ENCODE data around the gene SHROOM3.

SHROOM3 gene

DNA sequence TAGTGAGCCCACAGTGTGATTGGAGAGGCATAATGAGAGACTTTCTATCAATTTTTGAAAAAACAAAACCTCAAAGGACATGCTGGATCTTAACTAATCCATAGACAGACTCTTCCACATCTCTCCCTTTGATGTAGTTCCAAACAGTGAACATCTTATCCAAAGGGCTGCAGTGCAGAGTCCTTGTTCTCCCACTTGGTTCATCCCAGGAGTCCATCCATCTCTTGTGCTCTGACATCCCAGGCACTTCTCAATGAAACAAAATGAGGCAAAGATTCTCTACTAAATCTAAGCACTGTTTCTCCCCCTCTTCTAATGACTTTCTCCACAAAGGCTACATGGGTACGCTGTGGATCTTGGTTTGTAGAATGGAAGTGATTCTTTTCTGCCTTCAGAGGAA is 8.3 kb downstream of the SHROOM3 start (continued):
- TF ChIP-seq, protein P1, sequence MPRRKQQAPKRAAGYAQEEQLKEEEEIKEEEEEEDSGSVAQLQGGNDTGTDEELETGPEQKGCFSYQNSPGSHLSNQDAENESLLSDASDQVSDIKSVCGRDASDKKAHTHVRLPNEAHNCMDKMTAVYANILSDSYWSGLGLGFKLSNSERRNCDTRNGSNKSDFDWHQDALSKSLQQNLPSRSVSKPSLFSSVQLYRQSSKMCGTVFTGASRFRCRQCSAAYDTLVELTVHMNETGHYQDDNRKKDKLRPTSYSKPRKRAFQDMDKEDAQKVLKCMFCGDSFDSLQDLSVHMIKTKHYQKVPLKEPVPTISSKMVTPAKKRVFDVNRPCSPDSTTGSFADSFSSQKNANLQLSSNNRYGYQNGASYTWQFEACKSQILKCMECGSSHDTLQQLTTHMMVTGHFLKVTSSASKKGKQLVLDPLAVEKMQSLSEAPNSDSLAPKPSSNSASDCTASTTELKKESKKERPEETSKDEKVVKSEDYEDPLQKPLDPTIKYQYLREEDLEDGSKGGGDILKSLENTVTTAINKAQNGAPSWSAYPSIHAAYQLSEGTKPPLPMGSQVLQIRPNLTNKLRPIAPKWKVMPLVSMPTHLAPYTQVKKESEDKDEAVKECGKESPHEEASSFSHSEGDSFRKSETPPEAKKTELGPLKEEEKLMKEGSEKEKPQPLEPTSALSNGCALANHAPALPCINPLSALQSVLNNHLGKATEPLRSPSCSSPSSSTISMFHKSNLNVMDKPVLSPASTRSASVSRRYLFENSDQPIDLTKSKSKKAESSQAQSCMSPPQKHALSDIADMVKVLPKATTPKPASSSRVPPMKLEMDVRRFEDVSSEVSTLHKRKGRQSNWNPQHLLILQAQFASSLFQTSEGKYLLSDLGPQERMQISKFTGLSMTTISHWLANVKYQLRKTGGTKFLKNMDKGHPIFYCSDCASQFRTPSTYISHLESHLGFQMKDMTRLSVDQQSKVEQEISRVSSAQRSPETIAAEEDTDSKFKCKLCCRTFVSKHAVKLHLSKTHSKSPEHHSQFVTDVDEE (CRISPR knock-in tag; IDR thresholded peaks at IDR 0.05), result no peak
- TF ChIP-seq ARNTL (CRISPR knock-in tag; IDR thresholded peaks at IDR 0.05; ENCODE audit: borderline replicate concordance, low read depth), result no peak

DNA sequence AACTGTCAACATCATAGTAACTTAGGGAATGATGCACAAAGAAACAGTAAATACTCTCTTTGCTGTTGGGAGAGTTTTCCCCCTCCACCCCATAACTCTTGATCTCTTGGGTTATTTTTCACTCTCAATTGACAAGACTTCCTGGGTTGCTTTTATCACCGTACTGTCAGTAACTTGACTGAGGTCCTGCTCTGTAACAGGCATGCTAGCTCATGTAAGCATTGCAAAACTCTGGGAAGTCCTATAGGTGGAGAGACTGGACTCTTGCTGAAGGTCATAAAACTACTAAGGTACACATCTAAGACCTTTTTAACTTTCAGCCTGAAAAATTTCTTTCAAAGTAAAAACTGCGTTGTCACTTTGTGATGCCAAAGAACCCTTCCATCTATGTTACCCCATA is 10.9 kb downstream of the SHROOM3 start:
- TF ChIP-seq, protein P2, sequence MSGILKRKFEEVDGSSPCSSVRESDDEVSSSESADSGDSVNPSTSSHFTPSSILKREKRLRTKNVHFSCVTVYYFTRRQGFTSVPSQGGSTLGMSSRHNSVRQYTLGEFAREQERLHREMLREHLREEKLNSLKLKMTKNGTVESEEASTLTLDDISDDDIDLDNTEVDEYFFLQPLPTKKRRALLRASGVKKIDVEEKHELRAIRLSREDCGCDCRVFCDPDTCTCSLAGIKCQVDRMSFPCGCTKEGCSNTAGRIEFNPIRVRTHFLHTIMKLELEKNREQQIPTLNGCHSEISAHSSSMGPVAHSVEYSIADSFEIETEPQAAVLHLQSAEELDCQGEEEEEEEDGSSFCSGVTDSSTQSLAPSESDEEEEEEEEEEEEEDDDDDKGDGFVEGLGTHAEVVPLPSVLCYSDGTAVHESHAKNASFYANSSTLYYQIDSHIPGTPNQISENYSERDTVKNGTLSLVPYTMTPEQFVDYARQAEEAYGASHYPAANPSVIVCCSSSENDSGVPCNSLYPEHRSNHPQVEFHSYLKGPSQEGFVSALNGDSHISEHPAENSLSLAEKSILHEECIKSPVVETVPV (CRISPR knock-in tag; IDR thresholded peaks at IDR 0.05), result no peak
- TF ChIP-seq TOX (CRISPR knock-in tag; IDR thresholded peaks at IDR 0.05; ENCODE audit: borderline replicate concordance) (no peak), PPARA (CRISPR knock-in tag; IDR thresholded peaks at IDR 0.05; ENCODE audit: borderline replicate concordance) (no peak), ZFP30 (CRISPR knock-in tag; IDR thresholded peaks at IDR 0.05) (no peak), ARNTL (CRISPR knock-in tag; IDR thresholded peaks at IDR 0.05; ENCODE audit: borderline replicate concordance, low read depth) (no peak), CSDC2 (CRISPR knock-in tag; IDR thresholded peaks at IDR 0.05) (no peak), SNAI2 (CRISPR knock-in tag; IDR thresholded peaks at IDR 0.05) (no peak), TCF4 (CRISPR knock-in tag; IDR thresholded peaks at IDR 0.05; ENCODE audit: borderline replicate concordance) (no peak), BACH2 (CRISPR knock-in tag; IDR thresholded peaks at IDR 0.05; ENCODE audit: borderline replicate concordance) (no peak), ESRRG (CRISPR knock-in tag; IDR thresholded peaks at IDR 0.05) (no peak), ZC3H10 (CRISPR knock-in tag; IDR thresholded peaks at IDR 0.05) (no peak), OSR1 (CRISPR knock-in tag; IDR thresholded peaks at IDR 0.05) (no peak), ZFP3 (CRISPR knock-in tag; IDR thresholded peaks at IDR 0.05) (no peak), ZNF565 (CRISPR knock-in tag; conservative IDR thresholded peaks at IDR 0.05; ENCODE audit: low read depth) (no peak)
- TF ChIP-seq, protein P1 (CRISPR knock-in tag; IDR thresholded peaks at IDR 0.05), result no peak
- TF ChIP-seq, protein P3, sequence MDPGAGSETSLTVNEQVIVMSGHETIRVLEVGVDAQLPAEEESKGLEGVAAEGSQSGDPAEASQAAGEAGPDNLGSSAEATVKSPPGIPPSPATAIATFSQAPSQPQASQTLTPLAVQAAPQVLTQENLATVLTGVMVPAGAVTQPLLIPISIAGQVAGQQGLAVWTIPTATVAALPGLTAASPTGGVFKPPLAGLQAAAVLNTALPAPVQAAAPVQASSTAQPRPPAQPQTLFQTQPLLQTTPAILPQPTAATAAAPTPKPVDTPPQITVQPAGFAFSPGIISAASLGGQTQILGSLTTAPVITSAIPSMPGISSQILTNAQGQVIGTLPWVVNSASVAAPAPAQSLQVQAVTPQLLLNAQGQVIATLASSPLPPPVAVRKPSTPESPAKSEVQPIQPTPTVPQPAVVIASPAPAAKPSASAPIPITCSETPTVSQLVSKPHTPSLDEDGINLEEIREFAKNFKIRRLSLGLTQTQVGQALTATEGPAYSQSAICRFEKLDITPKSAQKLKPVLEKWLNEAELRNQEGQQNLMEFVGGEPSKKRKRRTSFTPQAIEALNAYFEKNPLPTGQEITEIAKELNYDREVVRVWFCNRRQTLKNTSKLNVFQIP (CRISPR knock-in tag; IDR thresholded peaks at IDR 0.05; ENCODE audit: borderline replicate concordance, low read depth), result no peak
- TF ChIP-seq, protein P4, sequence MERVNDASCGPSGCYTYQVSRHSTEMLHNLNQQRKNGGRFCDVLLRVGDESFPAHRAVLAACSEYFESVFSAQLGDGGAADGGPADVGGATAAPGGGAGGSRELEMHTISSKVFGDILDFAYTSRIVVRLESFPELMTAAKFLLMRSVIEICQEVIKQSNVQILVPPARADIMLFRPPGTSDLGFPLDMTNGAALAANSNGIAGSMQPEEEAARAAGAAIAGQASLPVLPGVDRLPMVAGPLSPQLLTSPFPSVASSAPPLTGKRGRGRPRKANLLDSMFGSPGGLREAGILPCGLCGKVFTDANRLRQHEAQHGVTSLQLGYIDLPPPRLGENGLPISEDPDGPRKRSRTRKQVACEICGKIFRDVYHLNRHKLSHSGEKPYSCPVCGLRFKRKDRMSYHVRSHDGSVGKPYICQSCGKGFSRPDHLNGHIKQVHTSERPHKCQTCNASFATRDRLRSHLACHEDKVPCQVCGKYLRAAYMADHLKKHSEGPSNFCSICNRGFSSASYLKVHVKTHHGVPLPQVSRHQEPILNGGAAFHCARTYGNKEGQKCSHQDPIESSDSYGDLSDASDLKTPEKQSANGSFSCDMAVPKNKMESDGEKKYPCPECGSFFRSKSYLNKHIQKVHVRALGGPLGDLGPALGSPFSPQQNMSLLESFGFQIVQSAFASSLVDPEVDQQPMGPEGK (CRISPR knock-in tag; IDR thresholded peaks at IDR 0.05; ENCODE audit: borderline replicate concordance), result no peak
- no peak for ATAC-seq

DNA sequence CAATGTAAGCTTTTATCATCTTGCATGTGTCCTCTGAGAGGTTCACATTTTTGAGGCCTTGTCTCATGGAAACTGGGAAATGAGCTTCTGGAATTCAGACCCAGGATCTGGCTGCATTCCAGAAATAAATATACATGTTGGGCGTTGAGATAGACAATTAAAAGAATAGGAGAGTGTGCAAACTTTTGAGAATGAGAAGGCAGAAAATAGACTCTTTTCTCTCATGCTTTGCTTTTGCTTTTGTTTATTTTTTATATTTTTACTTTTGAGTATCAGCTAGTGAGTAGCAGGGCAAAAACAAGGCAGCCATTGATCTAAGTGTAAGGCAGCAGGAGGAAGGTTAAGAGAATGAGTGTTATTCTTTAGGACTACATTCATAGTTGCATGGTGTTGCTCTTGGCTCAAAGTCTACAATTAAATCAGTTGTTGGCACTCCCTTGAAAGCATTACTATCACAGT is 12.4 kb downstream of the SHROOM3 start:
- no peak for ATAC-seq
- TF ChIP-seq ZNF70 (CRISPR knock-in tag; IDR thresholded peaks at IDR 0.05) (no peak), CSDC2 (CRISPR knock-in tag; IDR thresholded peaks at IDR 0.05) (no peak), ZNF8 (CRISPR knock-in tag; IDR thresholded peaks at IDR 0.05) (no peak), TCF4 (CRISPR knock-in tag; IDR thresholded peaks at IDR 0.05; ENCODE audit: borderline replicate concordance) (no peak)
- TF ChIP-seq, protein P5, sequence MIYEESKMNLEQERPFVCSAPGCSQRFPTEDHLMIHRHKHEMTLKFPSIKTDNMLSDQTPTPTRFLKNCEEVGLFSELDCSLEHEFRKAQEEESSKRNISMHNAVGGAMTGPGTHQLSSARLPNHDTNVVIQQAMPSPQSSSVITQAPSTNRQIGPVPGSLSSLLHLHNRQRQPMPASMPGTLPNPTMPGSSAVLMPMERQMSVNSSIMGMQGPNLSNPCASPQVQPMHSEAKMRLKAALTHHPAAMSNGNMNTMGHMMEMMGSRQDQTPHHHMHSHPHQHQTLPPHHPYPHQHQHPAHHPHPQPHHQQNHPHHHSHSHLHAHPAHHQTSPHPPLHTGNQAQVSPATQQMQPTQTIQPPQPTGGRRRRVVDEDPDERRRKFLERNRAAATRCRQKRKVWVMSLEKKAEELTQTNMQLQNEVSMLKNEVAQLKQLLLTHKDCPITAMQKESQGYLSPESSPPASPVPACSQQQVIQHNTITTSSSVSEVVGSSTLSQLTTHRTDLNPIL (CRISPR knock-in tag; IDR thresholded peaks at IDR 0.05; ENCODE audit: low read depth), result no peak
- TF ChIP-seq, protein P3 (CRISPR knock-in tag; IDR thresholded peaks at IDR 0.05; ENCODE audit: borderline replicate concordance, low read depth), result no peak
- TF ChIP-seq, protein P1 (CRISPR knock-in tag; IDR thresholded peaks at IDR 0.05), result no peak
